Measurements from ENCODE around the gene KCNJ16. TPM values are rescaled to one million over a fixed set of nuclear protein-coding genes. Genes with fewer than 3 reads are reported as not detected.
A peak's percentile ranks its signal among the peaks of the same experiment; 100 is the strongest.

Gene KCNJ16
- total RNA-seq, 1 donor from 2014 or later: not detected

DNA sequence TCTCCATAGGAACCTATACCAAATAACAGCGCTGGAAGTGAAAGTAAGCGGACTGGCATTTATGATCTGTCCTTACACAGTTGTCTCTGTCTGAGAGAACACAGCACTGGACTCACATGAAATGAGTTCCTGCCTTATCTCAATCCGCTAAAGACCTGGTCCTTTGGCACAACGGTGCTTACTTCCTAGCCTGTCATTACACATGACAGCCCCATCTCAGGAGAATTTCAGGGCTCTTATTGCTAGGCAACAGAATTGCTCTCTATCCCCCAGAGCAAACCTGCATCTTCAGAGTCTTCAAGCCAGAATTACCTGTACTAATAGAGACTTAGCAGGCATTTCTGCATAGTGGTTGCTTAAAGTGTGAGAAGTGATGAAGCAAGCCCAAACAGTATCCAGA lies 98.7 kb downstream of the KCNJ16 start:
- no peak for FAIRE-seq
- TF ChIP-seq, protein P1, sequence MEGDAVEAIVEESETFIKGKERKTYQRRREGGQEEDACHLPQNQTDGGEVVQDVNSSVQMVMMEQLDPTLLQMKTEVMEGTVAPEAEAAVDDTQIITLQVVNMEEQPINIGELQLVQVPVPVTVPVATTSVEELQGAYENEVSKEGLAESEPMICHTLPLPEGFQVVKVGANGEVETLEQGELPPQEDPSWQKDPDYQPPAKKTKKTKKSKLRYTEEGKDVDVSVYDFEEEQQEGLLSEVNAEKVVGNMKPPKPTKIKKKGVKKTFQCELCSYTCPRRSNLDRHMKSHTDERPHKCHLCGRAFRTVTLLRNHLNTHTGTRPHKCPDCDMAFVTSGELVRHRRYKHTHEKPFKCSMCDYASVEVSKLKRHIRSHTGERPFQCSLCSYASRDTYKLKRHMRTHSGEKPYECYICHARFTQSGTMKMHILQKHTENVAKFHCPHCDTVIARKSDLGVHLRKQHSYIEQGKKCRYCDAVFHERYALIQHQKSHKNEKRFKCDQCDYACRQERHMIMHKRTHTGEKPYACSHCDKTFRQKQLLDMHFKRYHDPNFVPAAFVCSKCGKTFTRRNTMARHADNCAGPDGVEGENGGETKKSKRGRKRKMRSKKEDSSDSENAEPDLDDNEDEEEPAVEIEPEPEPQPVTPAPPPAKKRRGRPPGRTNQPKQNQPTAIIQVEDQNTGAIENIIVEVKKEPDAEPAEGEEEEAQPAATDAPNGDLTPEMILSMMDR (IDR thresholded peaks at IDR 0.05; ENCODE audit: insufficient read depth, low read length, severe bottlenecking): no peak
- Histone ChIP-seq H3K36me3 (ENCODE audit: control insufficient read depth, insufficient read depth, low read length) (no peaks in the 10 kb centered on the region), H3K4me3 (ENCODE audit: low read depth, low read length) (no peak overlapping the region), H3K27me3 (ENCODE audit: control insufficient read depth, insufficient read depth, low read length) (no peaks in the 10 kb centered on the region)
- no peak for DNase-seq (ENCODE audit: low read depth)

DNA sequence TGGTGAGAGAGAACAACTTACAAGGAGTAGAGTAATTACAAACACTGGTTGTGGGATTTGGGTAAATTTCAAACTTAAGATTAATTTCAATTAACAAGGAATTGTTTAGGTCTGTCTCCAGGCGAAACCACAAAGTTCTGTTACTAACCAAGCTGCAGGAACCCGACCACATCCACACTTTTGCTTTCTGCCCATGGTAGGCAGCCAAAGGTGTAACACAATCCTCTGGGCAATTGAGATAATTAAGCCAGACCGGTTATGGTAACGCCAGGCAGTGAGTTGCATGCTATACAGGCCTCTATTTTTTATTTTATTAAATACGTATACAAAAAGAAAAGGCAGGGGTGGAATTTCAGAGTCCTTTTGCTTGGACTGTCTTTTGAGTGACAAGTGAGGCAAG lies 106.4 kb downstream of the KCNJ16 start:
- peak; percentile 62 for DNase-seq (ENCODE audit: low read depth)
- TF ChIP-seq, protein P1 (IDR thresholded peaks at IDR 0.05; ENCODE audit: insufficient read depth, low read length, severe bottlenecking): no peak
- Histone ChIP-seq H3K36me3 (ENCODE audit: control insufficient read depth, insufficient read depth, low read length) (no peaks in the 10 kb centered on the region), H3K27me3 (ENCODE audit: control insufficient read depth, insufficient read depth, low read length) (no peaks in the 10 kb centered on the region), H3K4me3 (ENCODE audit: low read depth, low read length) (no peak overlapping the region)
- no peak for FAIRE-seq

DNA sequence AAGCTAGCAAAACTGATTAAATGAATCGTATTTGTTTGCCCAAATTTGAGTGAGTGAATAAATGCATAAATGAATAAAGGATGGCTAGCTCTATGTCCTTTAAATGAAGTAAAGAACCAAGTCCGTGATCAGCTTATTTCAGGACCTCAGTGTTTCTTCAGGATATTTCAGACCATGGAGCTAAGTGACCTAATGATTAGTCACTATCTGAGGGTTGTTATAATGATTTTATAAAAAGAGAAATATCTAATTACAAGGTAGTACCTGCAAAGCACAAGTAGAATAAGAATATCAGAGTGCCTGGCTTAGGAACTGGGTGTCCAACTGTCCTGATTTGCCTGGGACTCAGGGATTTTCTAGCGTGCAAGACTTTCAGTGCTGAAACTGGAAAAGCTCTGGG lies 106.8 kb downstream of the KCNJ16 start:
- H3K36me3 ChIP-seq (ENCODE audit: control insufficient read depth, insufficient read depth, low read length): no peaks in the 10 kb centered on the region
- TF ChIP-seq, protein P1 (IDR thresholded peaks at IDR 0.05; ENCODE audit: insufficient read depth, low read length, severe bottlenecking): no peak
- FAIRE-seq: no peak

DNA sequence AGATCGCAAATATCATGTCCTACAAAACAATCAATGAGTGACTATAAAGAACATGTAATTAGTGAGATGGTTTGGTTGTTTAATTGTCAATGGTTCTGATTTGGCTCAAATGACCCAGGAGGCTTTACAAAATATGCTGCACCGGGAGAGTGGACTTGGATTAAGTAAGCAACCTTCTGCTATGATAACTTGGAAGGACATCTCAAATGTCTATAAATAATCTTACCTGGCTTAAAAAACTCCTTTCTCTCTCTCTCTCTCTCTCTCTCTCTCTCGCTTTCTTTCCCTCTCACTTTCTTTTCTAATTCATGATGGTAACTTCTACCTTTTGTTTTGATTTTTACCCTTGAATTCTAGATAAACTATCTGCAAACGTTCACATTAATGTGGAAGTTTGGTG lies 108.5 kb downstream of the KCNJ16 start:
- no peaks in the 10 kb centered on the region for H3K36me3 ChIP-seq (ENCODE audit: control insufficient read depth, insufficient read depth, low read length)
- H3K27me3 ChIP-seq (ENCODE audit: control insufficient read depth, insufficient read depth, low read length): no peaks in the 10 kb centered on the region
- no peak overlapping the region for H3K4me3 ChIP-seq (ENCODE audit: low read depth, low read length)
- DNase-seq (ENCODE audit: low read depth) (no peak), FAIRE-seq (no peak)
- TF ChIP-seq, protein P1 (IDR thresholded peaks at IDR 0.05; ENCODE audit: insufficient read depth, low read length, severe bottlenecking): no peak

More for the DNA sequence above, 106.8 kb downstream of the KCNJ16 start:
- H3K4me3 ChIP-seq (ENCODE audit: low read depth, low read length): no peak overlapping the region
- H3K27me3 ChIP-seq (ENCODE audit: control insufficient read depth, insufficient read depth, low read length): no peaks in the 10 kb centered on the region
- peak; percentile 78 for DNase-seq (ENCODE audit: low read depth)

- FAIRE-seq (no peak), DNase-seq (ENCODE audit: low read depth) (no peak)
- H3K36me3 ChIP-seq (ENCODE audit: control insufficient read depth, insufficient read depth, low read length): no peaks in the 10 kb centered on the region
- no peaks in the 10 kb centered on the region for H3K27me3 ChIP-seq (ENCODE audit: control insufficient read depth, insufficient read depth, low read length)
- TF ChIP-seq, protein P1 (IDR thresholded peaks at IDR 0.05; ENCODE audit: insufficient read depth, low read length, severe bottlenecking): no peak
- H3K4me3 ChIP-seq (ENCODE audit: low read depth, low read length): no peak overlapping the region
These were observed 109.2 kb downstream of the KCNJ16 start for GRCh38 chr17:70184207-70184606.

- Histone ChIP-seq H3K4me3 (ENCODE audit: low read depth, low read length) (no peak overlapping the region), H3K36me3 (ENCODE audit: control insufficient read depth, insufficient read depth, low read length) (no peaks in the 10 kb centered on the region), H3K27me3 (ENCODE audit: control insufficient read depth, insufficient read depth, low read length) (no peaks in the 10 kb centered on the region)
- TF ChIP-seq, protein P1 (IDR thresholded peaks at IDR 0.05; ENCODE audit: insufficient read depth, low read length, severe bottlenecking): no peak
- FAIRE-seq (peak; percentile 90), DNase-seq (ENCODE audit: low read depth) (peak; percentile 92)
These were observed 109.7 kb downstream of the KCNJ16 start for GRCh38 chr17:70184770-70185169.
